Keratinocyte (primary cell): ENCODE results near the gene MAST2. TPM values are rescaled to one million over a fixed set of nuclear protein-coding genes. Genes with fewer than 3 reads are reported as not detected.

Experiments
- DNase-seq: peaks from one replicate; pipeline ENCODE4 v3.0.0-alpha.2; 2011; ENCODE audit warnings: low read depth, missing footprints, low spot score
- FAIRE-seq: peaks from 2 replicates; lab custom pipeline; 2011; peaks lifted over from hg19 to GRCh38; lab: Jason Lieb, UNC
- H2AFZ ChIP-seq: 2 replicates; pipeline ENCODE4 v1.6.0; 2012; ENCODE audit warnings: low read length, control low read depth, inconsistent platforms; ENCODE audit not compliant: control insufficient read depth
- H3K27ac ChIP-seq: 2 replicates; pipeline ENCODE4 v1.5.1; 2011; ENCODE audit warnings: low read length; ENCODE audit not compliant: control insufficient read depth, insufficient read depth
- H3K27me3 ChIP-seq: 3 replicates; pipeline ENCODE4 v1.6.0; 2011; ENCODE audit warnings: low read length; ENCODE audit not compliant: control insufficient read depth, insufficient read depth; ENCODE audit errors: extremely low read depth
- H3K36me3 ChIP-seq, 2 experiments: 2 replicates in 1 of 2; 3 replicates in 1 of 2; pipeline ENCODE4 v1.5.1; 2011; ENCODE audit warnings: low read length in 2 of 2, mild to moderate bottlenecking in 1 of 2; ENCODE audit not compliant: control insufficient read depth in 2 of 2, insufficient read depth in 2 of 2; ENCODE audit errors: extremely low read depth in 1 of 2
- H3K4me1 ChIP-seq: 3 replicates; pipeline ENCODE4 v1.5.1; 2011; ENCODE audit warnings: low read length; ENCODE audit not compliant: control insufficient read depth, insufficient read depth; ENCODE audit errors: extremely low read depth
- H3K4me2 ChIP-seq: 3 replicates; pipeline ENCODE4 v1.6.0; 2011; ENCODE audit warnings: low read depth, low read length; ENCODE audit not compliant: control insufficient read depth, insufficient read depth; ENCODE audit errors: extremely low read depth
- H3K4me3 ChIP-seq, 3 experiments: fragments of 200-600 bp in 1 of 3; sonication (generic) in 1 of 3; 2 replicates in 2 of 3; 3 replicates in 1 of 3; pipeline ENCODE4 v1.5.1; 2011 to 2016; ENCODE audit warnings: low read length in 3 of 3, mild to moderate bottlenecking in 3 of 3, control low read depth in 2 of 3, inconsistent platforms in 1 of 3, low read depth in 1 of 3, mixed read lengths in 1 of 3, mixed run types in 1 of 3, moderate library complexity in 1 of 3; ENCODE audit not compliant: control insufficient read depth in 2 of 3, insufficient read depth in 2 of 3; ENCODE audit errors: extremely low read depth in 1 of 3
- H3K79me2 ChIP-seq: 2 replicates; pipeline ENCODE4 v1.6.0; 2012; ENCODE audit warnings: low read length; ENCODE audit not compliant: control insufficient read depth, insufficient read depth
- H3K9ac ChIP-seq: 3 replicates; pipeline ENCODE4 v1.6.0; 2011; ENCODE audit warnings: low read length; ENCODE audit not compliant: control insufficient read depth, insufficient read depth; ENCODE audit errors: extremely low read depth
- H3K9me1 ChIP-seq: 3 replicates; pipeline ENCODE4 v1.6.0; 2011; ENCODE audit warnings: low read length; ENCODE audit not compliant: control insufficient read depth, insufficient read depth; ENCODE audit errors: extremely low read depth
- H3K9me3 ChIP-seq: 2 replicates; pipeline ENCODE4 v1.5.1; 2012; ENCODE audit warnings: low read depth, low read length; ENCODE audit not compliant: control insufficient read depth
- H4K20me1 ChIP-seq: 3 replicates; pipeline ENCODE4 v1.6.0; 2011; ENCODE audit warnings: low read length; ENCODE audit not compliant: control insufficient read depth, insufficient read depth; ENCODE audit errors: extremely low read depth
- CTCF ChIP-seq, 3 experiments: IDR thresholded peaks in 1 of 3; conservative IDR thresholded peaks in 1 of 3; optimal IDR thresholded peaks in 1 of 3; 2 replicates in 2 of 3; 3 replicates in 1 of 3; pipeline versions ENCODE3 to v1.5.1; 2011; ENCODE audit warnings: low read length in 3 of 3, mild to moderate bottlenecking in 3 of 3, moderate library complexity in 2 of 3, control low read depth in 1 of 3, inconsistent platforms in 1 of 3; ENCODE audit not compliant: insufficient read depth in 2 of 3; ENCODE audit errors: extremely low read depth in 1 of 3
- EZH2 ChIP-seq: IDR thresholded peaks from one replicate; pipeline ENCODE4 v1.6.1; 2012; ENCODE audit warnings: inconsistent platforms, mild to moderate bottlenecking, low read length, moderate library complexity
- dilution Hi-C: fragments of 300-500 bp; cut with MboI; formaldehyde crosslinking; loops from one replicate; pipeline ENCODE4 v1.7.0; 2020; ENCODE audit warnings: low sequenced_read_pairs; ENCODE audit not compliant: extremely low pct_ligation_motif_present
- polyA plus RNA-seq, 5 experiments: library from polyadenylated mRNA; depleted of rRNA in 3 of 5; stranded (reverse) in 3 of 5; stranded (forward) in 1 of 5; unstranded in 1 of 5; fragments of >200 nt; gene quantifications; 1 replicate in 1 of 5; 2 replicates in 3 of 5; 3 replicates in 1 of 5; pipeline versions ENCODE4 v1.2.1 to v1.2.3, GENCODE V29; 2011 to 2012; ENCODE audit warnings: missing spikeins in 2 of 5, low read depth in 1 of 5, low replicate concordance in 1 of 5

Gene MAST2
- polyA plus RNA-seq, 1 donor (not counting 4 experiments of a cell fraction or from before 2014, with no cell fraction given) = 12.2 TPM

GRCh38 chr1:45911634-45912033 is 108.2 kb downstream of the MAST2 start:
- H3K36me3 ChIP-seq = no peaks in the 10 kb centered on the region
- no peak overlapping the region for H3K27ac ChIP-seq
- dilution Hi-C loops = no loop called here
- no peaks in the 10 kb centered on the region for H3K9me1 ChIP-seq
- no peak overlapping the region for H3K9ac ChIP-seq
- no peak overlapping the region for H3K4me2 ChIP-seq
- H3K79me2 ChIP-seq = no peaks in the 10 kb centered on the region
- no peak for FAIRE-seq
- H2AFZ ChIP-seq = no peak overlapping the region
- no peak overlapping the region for H3K4me3 ChIP-seq
- no peaks in the 10 kb centered on the region for H3K9me3 ChIP-seq
- TF ChIP-seq CTCF (optimal IDR thresholded peaks at IDR 0.05 in 1 of 3, IDR thresholded peaks at IDR 0.05 in 1 of 3, conservative IDR thresholded peaks at IDR 0.05 in 1 of 3; ENCODE audit: extremely low read depth in 1 of 3, insufficient read depth in 2 of 3, low read length in 3 of 3) = no peak
- no peak for TF ChIP-seq EZH2
- DNase-seq = no peak
- H3K27me3 ChIP-seq = no peaks in the 10 kb centered on the region
- H4K20me1 ChIP-seq = no peaks in the 10 kb centered on the region
- H3K4me1 ChIP-seq = no peaks in the 10 kb centered on the region

GRCh38 chr1:45913183-45913683 is 109.8 kb downstream of the MAST2 start:
- FAIRE-seq = no peak
- Histone ChIP-seq H3K27ac (no peak overlapping the region), H3K79me2 (no peaks in the 10 kb centered on the region)

More at GRCh38 chr1:45913183-45913683, 109.8 kb downstream of the MAST2 start:
- H3K9me3 ChIP-seq = no peaks in the 10 kb centered on the region
- H3K9ac ChIP-seq = no peak overlapping the region
- no peaks in the 10 kb centered on the region for H4K20me1 ChIP-seq
- no peaks in the 10 kb centered on the region for H3K9me1 ChIP-seq
- no peak overlapping the region for H2AFZ ChIP-seq
- H3K27me3 ChIP-seq = no peaks in the 10 kb centered on the region
- no peak overlapping the region for H3K4me2 ChIP-seq
- H3K4me3 ChIP-seq = no peak overlapping the region
- no peak for DNase-seq
- no peaks in the 10 kb centered on the region for H3K36me3 ChIP-seq
- dilution Hi-C loops = no loop called here
- TF ChIP-seq CTCF (optimal IDR thresholded peaks at IDR 0.05 in 1 of 3, IDR thresholded peaks at IDR 0.05 in 1 of 3, conservative IDR thresholded peaks at IDR 0.05 in 1 of 3; ENCODE audit: extremely low read depth in 1 of 3, insufficient read depth in 2 of 3, low read length in 3 of 3) = no peak
- no peak for TF ChIP-seq EZH2
- H3K4me1 ChIP-seq = no peaks in the 10 kb centered on the region
